ENCODE measurements around the gene RELN.
"Not testable (repeated sequence)": the region's sequence is repeated elsewhere in the genome, so short reads cannot be mapped to it uniquely, and the experiment has no call there.

RELN gene

GRCh38 chr7:103780561-103780960 lies 208.9 kb downstream of the RELN start:
- not testable (repeated sequence) for DNase-seq

- no peak for DNase-seq
These were observed 212.0 kb downstream of the RELN start for GRCh38 chr7:103777440-103777839.

GRCh38 chr7:103773726-103774125 lies 215.7 kb downstream of the RELN start:
- no peak for DNase-seq

GRCh38 chr7:103772171-103772773 lies 217.2 kb downstream of the RELN start:
- DNase-seq, result no peak

- DNase-seq, result no peak
These were observed 218.2 kb downstream of the RELN start for GRCh38 chr7:103771294-103771693.

DNA sequence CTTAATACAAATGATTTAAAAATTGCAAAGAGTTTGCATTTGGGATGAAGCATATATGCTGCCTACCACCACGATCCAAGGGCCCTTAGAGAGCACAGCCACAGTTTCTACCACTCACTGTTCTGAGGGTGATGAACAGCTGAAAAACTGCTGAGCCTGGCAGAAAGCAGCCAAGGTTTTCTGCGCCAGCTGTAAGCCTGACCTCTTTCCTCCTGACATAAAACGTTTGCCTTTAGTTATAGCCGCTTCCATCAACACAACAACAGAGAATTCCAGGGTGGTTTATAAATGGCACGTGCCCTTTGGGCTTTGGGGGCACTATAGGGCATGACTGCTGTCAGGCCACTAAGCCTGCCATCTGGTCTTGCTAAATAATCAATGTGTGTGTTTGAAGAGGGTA lies 222.8 kb downstream of the RELN start:
- no peak for DNase-seq

GRCh38 chr7:103765901-103766300 lies 223.6 kb downstream of the RELN start:
- no peak for DNase-seq

DNA sequence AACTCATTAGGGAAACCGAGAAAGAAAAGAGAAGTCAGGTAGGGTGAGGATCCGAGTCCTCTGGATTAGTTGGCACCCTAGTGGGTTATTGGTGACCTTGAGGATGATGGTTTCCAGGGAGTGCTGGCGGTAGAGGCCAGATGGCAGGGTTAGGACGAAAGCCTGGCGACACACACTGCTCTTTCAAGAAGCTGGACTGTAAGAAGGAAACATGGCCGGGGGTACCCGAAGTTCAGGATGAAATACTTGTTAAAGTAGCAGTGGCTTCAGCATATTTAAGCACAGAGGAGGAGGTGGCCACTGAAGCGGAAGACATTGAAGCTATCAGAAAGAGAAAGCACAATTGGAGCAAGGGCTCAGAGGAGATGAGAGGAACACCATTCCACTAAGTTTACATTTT lies 224.6 kb downstream of the RELN start:
- no peak for DNase-seq

DNA sequence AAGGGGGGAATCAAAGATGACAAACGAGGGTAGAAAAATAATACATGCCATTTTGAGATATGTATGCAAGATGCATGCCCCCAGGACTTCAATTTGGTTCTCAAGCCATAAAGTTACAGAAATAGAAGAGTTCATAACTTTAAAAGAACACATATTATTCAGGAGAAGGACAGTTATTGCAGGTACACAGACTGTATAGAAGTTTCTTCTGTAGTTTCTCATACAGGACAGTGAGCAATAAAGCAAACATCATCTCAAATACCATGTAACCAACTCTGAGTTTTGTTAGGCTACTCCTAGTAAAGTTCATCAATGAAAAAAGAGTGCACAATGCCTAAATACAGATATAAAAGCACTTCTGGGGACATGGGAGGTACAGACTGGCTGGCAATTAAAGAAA lies 226.6 kb downstream of the RELN start:
- no peak for DNase-seq

- no peak for DNase-seq
These were observed 227.2 kb downstream of the RELN start for GRCh38 chr7:103762065-103762760.

GRCh38 chr7:103752995-103753394 lies 236.5 kb downstream of the RELN start:
- no peak for DNase-seq

GRCh38 chr7:103751311-103751880 lies 238.1 kb downstream of the RELN start:
- DNase-seq, result no peak

DNA sequence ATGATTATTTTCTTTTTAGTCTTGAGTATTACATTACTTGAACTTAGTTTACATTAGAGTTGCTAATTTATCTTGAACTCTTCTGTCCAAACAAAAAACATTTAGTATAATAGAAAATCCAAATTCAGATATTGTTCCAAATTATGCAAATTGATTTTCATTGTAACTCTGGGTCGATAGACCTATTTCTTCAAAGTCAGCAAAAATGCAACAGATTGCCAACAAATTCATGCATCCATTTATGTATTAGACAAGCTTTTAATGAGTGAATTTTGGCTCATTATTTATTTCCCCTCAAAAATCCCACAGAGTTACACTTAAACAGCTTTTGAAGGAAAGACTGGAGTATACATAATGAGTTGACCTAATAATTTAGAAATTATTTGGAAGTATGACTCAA lies 240.8 kb downstream of the RELN start:
- no peak for DNase-seq

DNA sequence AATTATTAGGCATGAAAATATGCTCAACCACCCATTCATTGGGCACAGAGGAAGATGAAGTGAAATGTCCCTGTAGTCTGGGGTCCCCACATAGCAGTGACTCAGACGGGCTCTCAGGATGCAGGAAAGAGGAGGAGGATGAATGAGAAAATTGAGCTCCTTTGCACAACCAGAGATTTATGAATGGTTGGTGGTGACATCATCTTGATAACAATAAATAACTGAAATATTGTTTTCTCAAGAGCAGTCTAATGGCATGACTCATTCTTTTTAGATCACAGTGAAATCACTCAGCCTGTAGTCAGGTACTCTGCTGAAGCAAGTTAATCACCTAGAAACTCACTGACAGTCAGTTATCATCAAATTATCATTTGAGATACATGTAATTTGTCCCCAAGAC lies 254.1 kb downstream of the RELN start:
- DNase-seq, result no peak

DNA sequence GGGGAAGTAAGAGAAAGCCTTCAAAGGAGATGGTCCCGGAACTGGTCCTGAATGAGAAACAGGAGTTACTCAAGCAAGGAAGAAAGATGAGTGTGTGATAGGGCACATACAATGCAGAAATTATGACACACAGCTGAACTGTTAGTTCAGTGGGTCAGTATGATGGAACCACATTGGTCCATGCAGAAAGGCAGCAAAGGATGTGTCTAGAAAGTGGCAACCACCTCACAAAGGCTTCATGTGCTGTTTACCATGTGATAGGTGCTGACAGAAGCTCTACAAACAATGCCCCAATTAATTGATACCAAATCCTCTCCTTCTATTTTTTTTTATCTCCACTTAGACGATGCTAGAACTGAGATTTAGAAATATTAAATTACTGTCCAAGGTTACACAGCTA lies 258.3 kb downstream of the RELN start:
- no peak for DNase-seq

GRCh38 chr7:103729026-103729425 lies 260.4 kb downstream of the RELN start:
- DNase-seq, result no peak

DNA sequence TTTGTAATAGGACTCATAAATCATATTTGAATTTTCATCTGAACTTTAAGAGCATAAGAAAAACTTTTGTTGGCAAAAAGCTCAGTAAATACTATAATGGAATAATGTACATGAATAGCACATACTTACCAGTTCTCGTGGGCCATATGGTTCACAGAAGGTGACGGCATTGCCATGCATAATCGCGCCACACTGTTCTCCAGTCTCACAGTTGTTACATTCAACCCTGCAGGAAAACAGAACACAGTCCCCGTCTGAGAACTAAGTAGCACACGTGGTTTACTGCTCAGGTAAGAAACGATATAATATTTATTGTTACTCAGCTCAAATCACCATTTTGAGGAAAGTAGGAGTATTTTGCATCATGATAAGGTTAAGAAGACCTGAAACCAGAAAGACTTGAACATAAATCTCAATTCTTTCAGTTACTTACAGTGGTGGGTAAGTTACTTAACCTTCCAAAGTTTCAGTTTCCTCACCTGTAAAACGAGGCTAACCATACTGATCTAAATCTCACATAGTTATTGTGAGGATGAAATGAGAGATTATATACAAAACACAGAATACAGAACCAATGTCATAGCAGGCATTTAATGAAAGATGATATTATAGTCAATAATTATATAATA lies 261.4 kb downstream of the RELN start:
- no peak for DNase-seq

DNA sequence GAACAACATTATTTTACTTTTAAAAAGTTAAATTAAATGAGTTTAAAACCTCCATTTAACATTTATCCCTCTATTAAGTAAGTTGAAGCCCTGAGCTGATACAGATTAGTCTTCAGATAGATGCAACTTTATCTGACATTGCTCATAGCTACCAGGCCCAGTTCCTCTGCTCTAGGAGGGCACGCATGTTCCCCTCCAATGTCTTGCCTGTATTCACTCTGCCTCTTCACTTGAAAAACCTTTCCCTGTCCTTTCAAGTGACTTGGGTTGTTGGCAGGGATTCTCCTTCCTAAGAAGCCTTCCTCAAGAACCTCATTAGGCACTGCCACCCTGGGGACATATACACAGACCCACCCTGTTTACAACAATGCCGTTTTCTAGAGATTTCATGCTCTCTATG lies 270.4 kb downstream of the RELN start:
- DNase-seq, result no peak

GRCh38 chr7:103718482-103719061 lies 270.9 kb downstream of the RELN start:
- DNase-seq, result no peak

- no peak for DNase-seq
These were observed 271.9 kb downstream of the RELN start for GRCh38 chr7:103717574-103717973.

DNA sequence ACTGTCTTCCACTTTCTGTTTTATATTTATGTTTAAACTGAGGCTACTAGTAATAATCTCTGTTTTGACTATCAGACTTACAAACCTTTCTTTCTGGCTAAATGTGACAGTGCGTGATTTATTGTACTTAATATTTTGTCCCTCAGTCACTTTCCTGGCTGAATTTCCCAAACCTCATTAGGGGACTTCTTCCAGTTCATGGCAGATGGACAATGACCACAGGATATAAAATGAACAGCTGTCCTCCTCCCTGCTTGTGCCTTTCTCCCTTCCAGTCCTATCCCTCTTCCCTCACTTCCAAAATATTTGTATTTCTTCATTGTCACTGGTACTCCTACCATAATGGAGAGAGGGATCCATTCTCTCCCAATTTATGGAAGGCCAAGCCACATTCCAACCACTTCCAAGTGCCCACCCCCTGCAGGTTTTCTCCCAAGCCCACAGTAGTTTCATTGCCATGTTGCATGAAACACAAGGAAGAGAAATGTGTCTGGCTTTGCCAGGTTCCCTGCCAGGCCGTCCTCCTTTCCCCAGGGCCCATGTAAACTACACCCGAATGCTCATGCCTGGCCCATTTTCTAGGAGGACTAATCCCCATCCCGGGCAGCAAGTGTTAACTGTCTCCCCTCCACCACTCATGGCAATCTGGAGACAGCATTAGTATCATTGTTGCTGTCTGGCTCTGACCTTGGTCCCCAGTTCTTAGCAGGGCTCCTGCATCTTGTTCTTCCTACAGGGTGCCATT lies 273.9 kb downstream of the RELN start:
- DNase-seq, result no peak

GRCh38 chr7:103714376-103714927 lies 275.0 kb downstream of the RELN start:
- no peak for DNase-seq
